DND-41 (cell line): ENCODE results near the gene MEGF6.

ENCODE experiments used
- EZH2 ChIP-seq: IDR thresholded peaks from 3 replicates; pipeline ENCODE4 v1.6.1; 2012; ENCODE audit warnings: borderline replicate concordance, low read depth, mild to moderate bottlenecking, moderate library complexity, low read length, inconsistent platforms; ENCODE audit not compliant: severe bottlenecking
- TF ChIP-seq, protein P1 (sequence below): IDR thresholded peaks from 2 replicates; pipeline ENCODE4 v1.5.1; 2012; ENCODE audit warnings: borderline replicate concordance, low read length, moderate library complexity, mild to moderate bottlenecking; ENCODE audit not compliant: poor library complexity, severe bottlenecking; ENCODE audit errors: extremely low read depth

DNA sequence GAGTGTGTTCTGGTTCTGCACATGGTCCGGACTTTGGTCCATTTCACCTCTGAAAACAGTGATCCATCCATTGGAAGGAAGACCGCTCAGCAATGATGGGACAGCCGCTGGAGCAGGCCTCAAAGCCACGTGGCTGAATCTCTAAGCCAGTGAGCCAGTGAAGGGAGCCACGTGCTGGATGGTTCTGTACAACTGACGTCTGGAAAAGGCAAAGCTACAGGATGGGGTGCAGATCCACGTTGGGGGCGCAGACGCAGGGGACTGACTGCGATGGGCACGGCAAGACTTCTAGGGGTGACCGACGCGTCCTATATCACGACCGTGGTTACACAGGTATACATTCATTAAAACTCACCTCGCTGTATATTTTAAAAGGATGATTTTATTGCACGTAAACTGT is 167.0 kb downstream of the MEGF6 start:
- TF ChIP-seq, protein P1, sequence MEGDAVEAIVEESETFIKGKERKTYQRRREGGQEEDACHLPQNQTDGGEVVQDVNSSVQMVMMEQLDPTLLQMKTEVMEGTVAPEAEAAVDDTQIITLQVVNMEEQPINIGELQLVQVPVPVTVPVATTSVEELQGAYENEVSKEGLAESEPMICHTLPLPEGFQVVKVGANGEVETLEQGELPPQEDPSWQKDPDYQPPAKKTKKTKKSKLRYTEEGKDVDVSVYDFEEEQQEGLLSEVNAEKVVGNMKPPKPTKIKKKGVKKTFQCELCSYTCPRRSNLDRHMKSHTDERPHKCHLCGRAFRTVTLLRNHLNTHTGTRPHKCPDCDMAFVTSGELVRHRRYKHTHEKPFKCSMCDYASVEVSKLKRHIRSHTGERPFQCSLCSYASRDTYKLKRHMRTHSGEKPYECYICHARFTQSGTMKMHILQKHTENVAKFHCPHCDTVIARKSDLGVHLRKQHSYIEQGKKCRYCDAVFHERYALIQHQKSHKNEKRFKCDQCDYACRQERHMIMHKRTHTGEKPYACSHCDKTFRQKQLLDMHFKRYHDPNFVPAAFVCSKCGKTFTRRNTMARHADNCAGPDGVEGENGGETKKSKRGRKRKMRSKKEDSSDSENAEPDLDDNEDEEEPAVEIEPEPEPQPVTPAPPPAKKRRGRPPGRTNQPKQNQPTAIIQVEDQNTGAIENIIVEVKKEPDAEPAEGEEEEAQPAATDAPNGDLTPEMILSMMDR: no peak
- no peak for TF ChIP-seq EZH2
